Muscle of back (tissue), 11 donors: ENCODE measurements around the gene PDK4. TPM values are rescaled to one million over a fixed set of nuclear protein-coding genes. Genes with fewer than 3 reads are reported as not detected.

Experiments
- DNase-seq, 3 donors: peaks; one replicate each; pipeline versions ENCODE4 v3.0.0 to v3.0.0-alpha.2; 2013
- polyA plus RNA-seq, 10 donors: library from polyadenylated mRNA; unstranded; fragments of 120-200 nt; gene quantifications; one replicate each; pipeline ENCODE4 v1.2.1, GENCODE V29; 2013; ENCODE audit not compliant: insufficient read length in 10 of 10

The PDK4 gene
- polyA plus RNA-seq, 10 donors = 9.0 to 25.3 (median 15.7) TPM

GRCh38 chr7:95534796-95535195 is 61.5 kb downstream of the PDK4 start:
- DNase-seq = no peak

Other genes with a start within 250 kb of the PDK4 start
- 10 to 100 TPM in 1 of 10 donors, 1 to 10 TPM in 9; 3.1 to 14.5 (median 5.2) TPM for gene PON3, start 200.1 kb downstream of the PDK4 start, polyA plus RNA-seq
- 100 to 1,000 TPM in 4 of 10 donors, 10 to 100 TPM in 6; 59.1 to 197 (median 91.9) TPM for gene PON2, start 161.5 kb downstream of the PDK4 start, polyA plus RNA-seq
- gene ASB4, start 110.6 kb downstream of the PDK4 start, polyA plus RNA-seq = 10 to 100 TPM; 17.9 to 36.9 (median 29.0) TPM
- 1 to 10 TPM in 2 of 10 donors, under 1 TPM in 8; 0.43 to 1.6 (median 0.81) TPM for gene DYNC1I1, start 176.0 kb upstream of the PDK4 start, polyA plus RNA-seq